ENCODE results near the gene RASGRP1. TPM values are rescaled to one million over a fixed set of nuclear protein-coding genes. Genes with fewer than 3 reads are reported as not detected.

Gene RASGRP1
- total RNA-seq, 1 experiment from 2014 or later: 0.85 TPM

DNA sequence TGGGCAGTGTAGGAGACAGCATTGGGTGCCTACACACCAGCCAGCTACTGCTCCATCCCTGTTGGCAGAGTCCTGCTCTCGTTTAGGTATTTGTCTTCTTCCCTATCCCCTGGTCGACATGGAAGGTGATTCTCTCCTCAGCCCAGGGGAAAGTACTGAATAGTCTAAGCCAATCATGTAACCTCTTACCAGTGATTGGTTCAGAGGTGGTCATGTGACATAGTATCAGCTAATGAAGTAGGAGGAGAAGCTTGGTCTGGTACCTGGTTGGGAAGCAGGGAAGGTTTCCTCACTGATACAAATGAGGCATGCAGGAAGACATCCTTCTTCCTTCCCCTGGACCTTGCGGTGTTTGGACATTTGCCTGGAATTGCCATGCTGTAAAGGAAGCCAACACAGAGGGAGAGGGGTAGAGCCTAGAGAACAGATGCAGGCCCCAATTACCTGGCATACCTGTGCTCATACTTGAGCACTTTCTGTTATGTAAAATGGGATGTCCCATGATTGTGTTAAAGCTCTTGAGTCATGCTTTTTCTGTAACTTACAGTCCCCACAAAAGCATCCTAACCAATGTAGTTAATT, 32.7 kb upstream of the RASGRP1 start:
- Mint-ChIP-seq H3K27ac (no peak overlapping the region), H3K36me3 (ENCODE audit: insufficient read depth in 1 of 3, low read depth in 3 of 3) (no peaks in the 10 kb centered on the region), H3K9me3 (no peaks in the 10 kb centered on the region; a peak in 2 of 5 replicates), H3K4me3 (no peak overlapping the region), H3K27me3 (ENCODE audit: low read depth) (peaks cover 5% of the 10 kb centered on the region; the same call in 1 of the 2 replicates), H3K4me1 (no peaks in the 10 kb centered on the region; a peak in 1 of 4 replicates)
- Histone ChIP-seq H2AK5ac (ENCODE audit: insufficient read length, low read length) (no peak overlapping the region), H2BK120ac (ENCODE audit: low read depth, low read length, poor library complexity, severe bottlenecking) (no peak overlapping the region), H3K79me2 (ENCODE audit: insufficient read depth, low read length) (no peaks in the 10 kb centered on the region), H3K27me3 (ENCODE audit: insufficient read depth, low read length) (no peaks in the 10 kb centered on the region), H2BK15ac (ENCODE audit: low read depth, low read length) (no peak overlapping the region), H3K56ac (ENCODE audit: insufficient read length, low read depth, low read length) (no peak overlapping the region), H4K8ac (replicated peaks; ENCODE audit: insufficient read length, low read depth, low read length) (no peak overlapping the region), H2AFZ (ENCODE audit: low read length) (no peak overlapping the region), H3K9me3 (ENCODE audit: control insufficient read depth, low read depth, low read length) (no peaks in the 10 kb centered on the region), H3T11ph (ENCODE audit: low read length) (no peak overlapping the region), H2BK5ac (ENCODE audit: insufficient read length, low read length) (no peak overlapping the region), H3K79me1 (ENCODE audit: insufficient read depth, low read depth, low read length, poor library complexity, severe bottlenecking) (no peaks in the 10 kb centered on the region), H3K23ac (ENCODE audit: insufficient read length, low read depth, low read length) (no peak overlapping the region), H2BK12ac (ENCODE audit: insufficient read length, low read depth, low read length) (no peak overlapping the region), H3K9ac (ENCODE audit: extremely low read depth, insufficient read length, low read length) (no peak overlapping the region), H4K5ac (ENCODE audit: insufficient read length, low read depth, low read length) (no peak overlapping the region), H3K18ac (ENCODE audit: insufficient read length, low read depth, low read length) (no peak overlapping the region), H2BK20ac (ENCODE audit: low read depth, low read length, poor library complexity, severe bottlenecking) (no peak overlapping the region), H3K4ac (ENCODE audit: low read depth, low read length) (no peak overlapping the region), H4K20me1 (ENCODE audit: control insufficient read depth, insufficient read depth, insufficient read length) (no peaks in the 10 kb centered on the region), H3K23me2 (ENCODE audit: insufficient read length, low read depth, low read length, poor library complexity, severe bottlenecking) (no peaks in the 10 kb centered on the region), H4K91ac (ENCODE audit: insufficient read length, low read depth, low read length) (no peak overlapping the region), H3K27ac (ENCODE audit: insufficient read length, low read depth, low read length) (no peak overlapping the region), H3K4me2 (ENCODE audit: insufficient read depth, insufficient read length, low read length) (no peak overlapping the region), H3K14ac (ENCODE audit: insufficient read depth, low read length) (no peak overlapping the region), H3K4me1 (ENCODE audit: insufficient read depth, low read length) (no peaks in the 10 kb centered on the region)
- TF ChIP-seq, protein P1, sequence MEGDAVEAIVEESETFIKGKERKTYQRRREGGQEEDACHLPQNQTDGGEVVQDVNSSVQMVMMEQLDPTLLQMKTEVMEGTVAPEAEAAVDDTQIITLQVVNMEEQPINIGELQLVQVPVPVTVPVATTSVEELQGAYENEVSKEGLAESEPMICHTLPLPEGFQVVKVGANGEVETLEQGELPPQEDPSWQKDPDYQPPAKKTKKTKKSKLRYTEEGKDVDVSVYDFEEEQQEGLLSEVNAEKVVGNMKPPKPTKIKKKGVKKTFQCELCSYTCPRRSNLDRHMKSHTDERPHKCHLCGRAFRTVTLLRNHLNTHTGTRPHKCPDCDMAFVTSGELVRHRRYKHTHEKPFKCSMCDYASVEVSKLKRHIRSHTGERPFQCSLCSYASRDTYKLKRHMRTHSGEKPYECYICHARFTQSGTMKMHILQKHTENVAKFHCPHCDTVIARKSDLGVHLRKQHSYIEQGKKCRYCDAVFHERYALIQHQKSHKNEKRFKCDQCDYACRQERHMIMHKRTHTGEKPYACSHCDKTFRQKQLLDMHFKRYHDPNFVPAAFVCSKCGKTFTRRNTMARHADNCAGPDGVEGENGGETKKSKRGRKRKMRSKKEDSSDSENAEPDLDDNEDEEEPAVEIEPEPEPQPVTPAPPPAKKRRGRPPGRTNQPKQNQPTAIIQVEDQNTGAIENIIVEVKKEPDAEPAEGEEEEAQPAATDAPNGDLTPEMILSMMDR (conservative IDR thresholded peaks at IDR 0.05): no peak
- WGBS (ENCODE audit: extremely low coverage, insufficient read length, low lambda C conversion rate): no CpG with 5 or more reads among the region's 3 CpGs
- DNase-seq: no peak
